Peyer's patch (tissue), 4 donors: ENCODE data around the gene TMEFF2.

Experiments used
- CTCF ChIP-seq, 6 experiments: fragments of 450-650 bp in 4 of 6; fragments of 200-600 bp in 2 of 6; sonication (generic) in 1 of 6; IDR thresholded peaks; one replicate each; pipeline ENCODE4 v1.5.1; 2017 to 2019; ENCODE audit warnings: antibody characterized with exemption in 6 of 6, mild to moderate bottlenecking in 3 of 6, moderate library complexity in 1 of 6
- POLR2A ChIP-seq, 2 donors: fragments of 450-650 bp; IDR thresholded peaks; one replicate each; pipeline ENCODE4 v1.5.1; 2017; ENCODE audit warnings: antibody characterized with exemption in 2 of 2, mild to moderate bottlenecking in 2 of 2, moderate library complexity in 2 of 2

DNA sequence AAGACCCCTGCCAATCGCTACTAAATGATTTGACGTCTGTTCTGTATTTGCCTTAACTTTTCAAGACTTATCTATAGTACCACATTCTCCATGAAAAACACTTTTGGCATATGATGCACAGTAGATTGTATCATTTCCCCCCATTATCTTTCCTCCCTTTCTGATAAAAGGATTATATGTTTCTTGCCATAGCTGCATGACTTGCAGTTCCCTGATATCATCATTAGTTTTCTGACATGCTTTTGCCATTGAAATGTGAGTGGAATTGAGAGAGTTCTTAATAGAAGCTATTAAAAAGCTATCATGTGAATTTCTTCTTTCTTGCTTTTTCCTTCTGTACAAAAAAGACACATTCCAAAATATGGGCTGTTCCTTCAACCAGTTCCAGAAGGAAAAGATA lies 130.3 kb downstream of the TMEFF2 start:
- TF ChIP-seq CTCF (IDR thresholded peaks at IDR 0.05) (no peak), POLR2A (IDR thresholded peaks at IDR 0.05) (no peak)
